ENCODE results near the gene SMIM31.

GRCh38 chr4:164799410-164799809, 45.5 kb downstream of the SMIM31 start:
- TF ChIP-seq CTCF (IDR thresholded peaks at IDR 0.05; ENCODE audit: low read depth, low read length) (no peak), EZH2phosphoT487 (IDR thresholded peaks at IDR 0.05; ENCODE audit: low read depth) (no peak)

Measured in OCI-LY3 (cell line).